Endothelial cell of umbilical vein (primary cell): ENCODE data around the gene ZMIZ1.

Experiments
- EZH2 ChIP-seq: IDR thresholded peaks from 2 replicates; pipeline ENCODE4 v1.6.1; 2012; ENCODE audit warnings: borderline replicate concordance, low read depth, mild to moderate bottlenecking, moderate library complexity, low read length, inconsistent platforms; ENCODE audit not compliant: severe bottlenecking
- JUN ChIP-seq: IDR thresholded peaks from 2 replicates; pipeline ENCODE4 v1.6.1; 2011; ENCODE audit warnings: borderline replicate concordance, low read depth; ENCODE audit not compliant: insufficient read length, insufficient read depth
- MYC ChIP-seq: IDR thresholded peaks from one replicate; pipeline ENCODE4 v1.6.1; 2011; ENCODE audit warnings: mild to moderate bottlenecking, low read depth, low read length
- POLR2A ChIP-seq: IDR thresholded peaks from 2 replicates; pipeline ENCODE4 v1.6.1; 2012; ENCODE audit warnings: low read depth, mild to moderate bottlenecking, control low read depth, low read length
- POLR2AphosphoS5 ChIP-seq: IDR thresholded peaks from 2 replicates; pipeline ENCODE4 v1.6.1; 2012; ENCODE audit warnings: low read depth, mild to moderate bottlenecking, control low read depth, low read length, moderate library complexity; ENCODE audit not compliant: insufficient read depth
- TF ChIP-seq, protein P1 (sequence below), 2 donors: IDR thresholded peaks; 1 replicate in 1 of 2; 2 replicates in 1 of 2; pipeline ENCODE4 v1.5.1; 2011; ENCODE audit warnings: low read length in 2 of 2, mild to moderate bottlenecking in 2 of 2, moderate library complexity in 2 of 2, control low read depth in 1 of 2, inconsistent platforms in 1 of 2, low read depth in 1 of 2; ENCODE audit not compliant: insufficient read depth in 1 of 2; ENCODE audit errors: extremely low read depth in 1 of 2
- TF ChIP-seq, protein P2 (sequence below): IDR thresholded peaks from 2 replicates; pipeline ENCODE4 v1.6.1; 2011; ENCODE audit not compliant: insufficient read depth, insufficient read length

DNA sequence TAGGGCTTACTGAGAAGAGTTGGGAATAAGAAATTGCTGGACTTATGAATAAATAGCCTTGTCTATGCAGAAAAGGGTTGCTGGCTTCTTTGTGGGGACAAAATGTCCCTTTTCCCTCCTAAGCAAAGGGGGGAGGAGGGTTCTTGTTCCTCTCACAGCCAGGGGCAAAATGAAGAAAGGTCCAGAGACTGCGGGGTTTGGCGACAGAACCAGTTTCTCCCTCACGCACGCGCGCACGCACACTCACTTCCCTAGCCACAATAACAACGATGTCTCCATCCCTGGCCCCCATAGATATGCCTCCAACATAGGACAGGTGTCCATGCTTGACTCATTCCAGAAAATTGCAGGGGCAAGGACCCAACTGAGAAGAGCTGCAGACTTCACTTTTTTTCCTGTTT, 3.3 kb downstream of the ZMIZ1 start:
- TF ChIP-seq EZH2 (no peak), MYC (no peak), POLR2AphosphoS5 (no peak), POLR2A (no peak), JUN (no peak)
- TF ChIP-seq, protein P1, sequence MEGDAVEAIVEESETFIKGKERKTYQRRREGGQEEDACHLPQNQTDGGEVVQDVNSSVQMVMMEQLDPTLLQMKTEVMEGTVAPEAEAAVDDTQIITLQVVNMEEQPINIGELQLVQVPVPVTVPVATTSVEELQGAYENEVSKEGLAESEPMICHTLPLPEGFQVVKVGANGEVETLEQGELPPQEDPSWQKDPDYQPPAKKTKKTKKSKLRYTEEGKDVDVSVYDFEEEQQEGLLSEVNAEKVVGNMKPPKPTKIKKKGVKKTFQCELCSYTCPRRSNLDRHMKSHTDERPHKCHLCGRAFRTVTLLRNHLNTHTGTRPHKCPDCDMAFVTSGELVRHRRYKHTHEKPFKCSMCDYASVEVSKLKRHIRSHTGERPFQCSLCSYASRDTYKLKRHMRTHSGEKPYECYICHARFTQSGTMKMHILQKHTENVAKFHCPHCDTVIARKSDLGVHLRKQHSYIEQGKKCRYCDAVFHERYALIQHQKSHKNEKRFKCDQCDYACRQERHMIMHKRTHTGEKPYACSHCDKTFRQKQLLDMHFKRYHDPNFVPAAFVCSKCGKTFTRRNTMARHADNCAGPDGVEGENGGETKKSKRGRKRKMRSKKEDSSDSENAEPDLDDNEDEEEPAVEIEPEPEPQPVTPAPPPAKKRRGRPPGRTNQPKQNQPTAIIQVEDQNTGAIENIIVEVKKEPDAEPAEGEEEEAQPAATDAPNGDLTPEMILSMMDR (IDR thresholded peaks at IDR 0.05; ENCODE audit: extremely low read depth in 1 of 2, insufficient read depth in 1 of 2, low read depth in 1 of 2, low read length in 2 of 2): no peak
- TF ChIP-seq, protein P2, sequence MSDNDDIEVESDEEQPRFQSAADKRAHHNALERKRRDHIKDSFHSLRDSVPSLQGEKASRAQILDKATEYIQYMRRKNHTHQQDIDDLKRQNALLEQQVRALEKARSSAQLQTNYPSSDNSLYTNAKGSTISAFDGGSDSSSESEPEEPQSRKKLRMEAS: no peak
